Activated B cell treated with CpG ODN at 0.5 μM for 24 hours (primary cell): ENCODE results near the gene EBF3. TPM values are rescaled to one million over a fixed set of nuclear protein-coding genes. Genes with fewer than 3 reads are reported as not detected.

Source experiments
- ATAC-seq: fragments of 200-7000 bp; cut with Tn5 transposase; one replicate; pipeline ENCODE4 v1.10.0; 2021; ENCODE audit warnings: low read depth, mild to moderate bottlenecking, moderate library complexity
- CTCF ChIA-PET: fragments of 350-600 bp; sonication (Branson Sonifier 250); formaldehyde crosslinking; loops from one replicate; lab custom pipeline; 2021; ENCODE audit warnings: antibody characterized with exemption; lab: Charles Lee
- POLR2A ChIA-PET: fragments of 350-600 bp; sonication (Branson Sonifier 250); formaldehyde crosslinking; loops from one replicate; lab custom pipeline; 2021; ENCODE audit warnings: antibody characterized with exemption; lab: Charles Lee
- DNase-seq: peaks from one replicate; pipeline ENCODE4 v3.0.0; 2022
- H3K27ac Mint-ChIP-seq: one replicate; pipeline ENCODE4 v1.8.0; 2020; ENCODE audit warnings: mixed read lengths
- H3K27me3 Mint-ChIP-seq: one replicate; pipeline ENCODE4 v1.8.0; 2021; ENCODE audit warnings: mixed read lengths
- H3K36me3 Mint-ChIP-seq: one replicate; pipeline ENCODE4 v1.8.0; 2021; ENCODE audit warnings: low read depth, mixed read lengths
- H3K4me1 Mint-ChIP-seq: one replicate; pipeline ENCODE4 v1.8.0; 2021; ENCODE audit warnings: mixed read lengths
- H3K4me3 Mint-ChIP-seq: one replicate; pipeline ENCODE4 v1.8.0; 2020; ENCODE audit warnings: mild to moderate bottlenecking, mixed read lengths
- H3K9me3 Mint-ChIP-seq: one replicate; pipeline ENCODE4 v1.8.0; 2020; ENCODE audit warnings: mixed read lengths
- CTCF ChIP-seq: fragments of 200-600 bp; IDR thresholded peaks from one replicate; pipeline ENCODE4 v1.8.0; 2022; ENCODE audit warnings: antibody characterized with exemption, mild to moderate bottlenecking
- intact Hi-C: fragments of 100-400 bp; cut with micrococcal nuclease; formaldehyde crosslinking; loops from one replicate; pipeline ENCODE4 v1.15.1; 2024
- total RNA-seq: library from RNA; stranded (reverse); gene quantifications from 2 replicates; pipeline ENCODE4 v1.2.3, GENCODE V29; 2022

The EBF3 gene
- total RNA-seq, 1 donor from 2014 or later = not detected

- no peak for DNase-seq
- Mint-ChIP-seq H3K4me3 (no peak overlapping the region), H3K4me1 (no peaks in the 10 kb centered on the region), H3K36me3 (no peaks in the 10 kb centered on the region), H3K27me3 (peaks cover 3% of the 10 kb centered on the region), H3K27ac (no peak overlapping the region), H3K9me3 (no peaks in the 10 kb centered on the region)
- intact Hi-C loops = no loop called here
- no peak for ATAC-seq
- no peak for TF ChIP-seq CTCF
- ChIA-PET POLR2A (no interaction called here), CTCF (no interaction called here)
Measured at GRCh38 chr10:129932751-129933433, 31.2 kb downstream of the EBF3 start.

DNA sequence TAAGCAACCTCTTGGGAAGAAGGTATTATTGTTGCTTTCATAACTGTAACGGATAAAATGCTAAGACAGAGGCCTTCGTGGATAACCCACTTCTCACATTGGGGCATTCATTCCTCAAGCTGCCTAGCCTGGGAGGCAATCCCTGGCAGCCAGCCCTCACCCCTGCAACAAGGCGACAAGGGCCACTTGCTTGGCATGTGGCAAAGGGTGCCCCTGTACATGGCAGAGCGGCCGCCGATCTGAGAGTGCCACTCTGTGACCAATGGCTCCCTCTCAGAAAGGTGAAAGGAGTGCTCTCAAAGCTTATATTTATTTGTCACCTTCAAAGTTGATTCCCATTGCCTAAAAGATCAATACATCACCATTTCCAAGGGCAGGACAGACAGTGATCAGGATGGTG, 31.9 kb downstream of the EBF3 start:
- DNase-seq (no peak), ATAC-seq (no peak)
- H3K9me3 Mint-ChIP-seq = no peaks in the 10 kb centered on the region
- H3K27ac Mint-ChIP-seq = no peak overlapping the region
- intact Hi-C loops = no loop called here
- no peaks in the 10 kb centered on the region for H3K36me3 Mint-ChIP-seq
- POLR2A ChIA-PET = no interaction called here
- no peak overlapping the region for H3K4me3 Mint-ChIP-seq
- CTCF ChIA-PET = no interaction called here
- no peaks in the 10 kb centered on the region for H3K27me3 Mint-ChIP-seq
- no peaks in the 10 kb centered on the region for H3K4me1 Mint-ChIP-seq
- no peak for TF ChIP-seq CTCF

GRCh38 chr10:129929343-129930292, 34.5 kb downstream of the EBF3 start:
- ChIA-PET POLR2A (no interaction called here), CTCF (no interaction called here)
- Mint-ChIP-seq H3K4me1 (no peaks in the 10 kb centered on the region), H3K27me3 (no peaks in the 10 kb centered on the region), H3K9me3 (no peaks in the 10 kb centered on the region), H3K4me3 (no peak overlapping the region), H3K27ac (no peak overlapping the region), H3K36me3 (no peaks in the 10 kb centered on the region)
- no peak for ATAC-seq
- intact Hi-C loops = no loop called here
- DNase-seq = no peak
- TF ChIP-seq CTCF = no peak

DNA sequence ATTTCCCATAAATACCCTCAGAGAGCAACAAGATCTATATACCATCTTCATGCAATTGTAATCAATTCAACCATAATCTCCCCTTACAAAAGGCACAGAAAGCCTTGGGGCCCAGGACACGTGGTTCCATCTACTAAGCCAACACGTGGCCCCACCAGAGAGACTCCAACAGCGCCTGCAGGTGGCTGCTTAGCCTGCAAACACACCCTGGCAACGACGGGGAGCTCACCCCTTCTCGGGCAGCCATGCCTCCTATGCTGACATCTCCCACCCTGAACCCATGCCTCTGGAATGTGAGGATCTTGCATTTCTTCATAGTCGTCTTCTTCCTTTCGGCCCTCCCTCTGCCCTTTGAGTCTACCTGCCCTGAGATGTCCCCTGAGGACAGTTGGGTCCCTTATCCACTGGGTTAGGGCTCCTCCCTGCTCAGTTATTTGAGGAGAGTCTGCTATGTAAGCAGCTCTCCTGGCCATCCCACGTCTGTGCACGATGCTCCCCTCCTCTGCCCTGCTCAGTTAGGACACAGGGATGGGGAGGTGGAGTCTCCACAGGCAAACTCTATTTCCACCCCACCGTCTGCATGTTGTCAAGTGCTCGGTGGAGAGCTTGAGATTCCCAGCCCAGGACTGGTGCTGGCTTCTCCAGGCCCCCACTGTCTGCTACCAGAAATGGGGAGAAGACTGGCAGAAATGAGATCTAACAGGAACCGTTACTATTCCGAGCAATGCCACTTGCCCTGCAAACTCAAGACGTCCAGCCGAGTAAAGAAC, 36.5 kb downstream of the EBF3 start:
- Mint-ChIP-seq H3K4me3 (no peak overlapping the region), H3K27ac (no peak overlapping the region)
- CTCF ChIA-PET = no interaction called here

More for the DNA sequence above, 36.5 kb downstream of the EBF3 start:
- H3K9me3 Mint-ChIP-seq = no peaks in the 10 kb centered on the region
- POLR2A ChIA-PET = no interaction called here
- no peaks in the 10 kb centered on the region for H3K4me1 Mint-ChIP-seq
- no peak for ATAC-seq
- intact Hi-C loops = no loop called here
- DNase-seq = no peak
- H3K27me3 Mint-ChIP-seq = no peaks in the 10 kb centered on the region
- H3K36me3 Mint-ChIP-seq = no peaks in the 10 kb centered on the region
- no peak for TF ChIP-seq CTCF
